ENCODE data around the gene BEAN1.

The BEAN1 gene

GRCh38 chr16:66521951-66522771 lies 95.1 kb downstream of the BEAN1 start:
- no peak overlapping the region for H4K8ac ChIP-seq (ENCODE audit: low read depth, low read length)
- no peak overlapping the region for H2AFZ ChIP-seq (ENCODE audit: insufficient read depth, low read length, poor library complexity)
- H3K79me2 ChIP-seq (ENCODE audit: control insufficient read depth, insufficient read depth, low read length, poor library complexity): peaks cover under 1% of the 10 kb centered on the region
- H3K4ac ChIP-seq (ENCODE audit: low read depth, low read length): no peak overlapping the region
- H3K9me3 ChIP-seq (ENCODE audit: insufficient read depth, low read depth, low read length): peaks cover 2% of the 10 kb centered on the region
- no peak overlapping the region for H4K12ac ChIP-seq (ENCODE audit: low read depth, low read length)
- H2AK5ac ChIP-seq (ENCODE audit: low read length): no peak overlapping the region
- no peak overlapping the region for H3K27ac ChIP-seq (ENCODE audit: low read depth, low read length)
- H3K9ac ChIP-seq (ENCODE audit: low read length): no peak overlapping the region
- peak overlapping the region; percentile 26 for H2BK5ac ChIP-seq (ENCODE audit: low read depth, low read length, poor library complexity)
- no peaks in the 10 kb centered on the region for H3K27me3 ChIP-seq (ENCODE audit: insufficient read depth, low read length)
- peaks cover 9% of the 10 kb centered on the region for H3K79me1 ChIP-seq (ENCODE audit: low read length)
- H2BK120ac ChIP-seq (ENCODE audit: insufficient read depth, low read length, poor library complexity): no peak overlapping the region
- H3K14ac ChIP-seq (ENCODE audit: low read length): no peak overlapping the region
- peak; percentile 48 to 60 for DNase-seq
- no peak overlapping the region for H3K18ac ChIP-seq (ENCODE audit: low read length)
- WGBS (ENCODE audit: extremely low coverage, insufficient coverage, insufficient read length): no CpG with 5 or more reads among the region's 17 CpGs
- peaks cover 17 to 21% of the 10 kb centered on the region in 2 experiments for H3K4me1 ChIP-seq (ENCODE audit: control insufficient read depth in 1 of 2, insufficient read depth in 2 of 2, low read length in 2 of 2)
- no peak overlapping the region for H2BK12ac ChIP-seq (ENCODE audit: low read length)
- no peak overlapping the region for H3K4me3 ChIP-seq (ENCODE audit: low read depth, low read length)
- no peak overlapping the region for H3K23ac ChIP-seq (ENCODE audit: low read length)
- H4K91ac ChIP-seq (ENCODE audit: low read depth, low read length): no peak overlapping the region
- no peak overlapping the region for H3K4me2 ChIP-seq (ENCODE audit: low read length)
- H3K36me3 ChIP-seq (ENCODE audit: control insufficient read depth in 1 of 2, insufficient read depth in 2 of 2, low read length in 2 of 2): no peaks in the 10 kb centered on the region

- H3K4ac ChIP-seq (ENCODE audit: low read depth, low read length): no peak overlapping the region
- DNase-seq: no peak
- no peak overlapping the region for H2AFZ ChIP-seq (ENCODE audit: insufficient read depth, low read length, poor library complexity)
- H3K4me1 ChIP-seq (ENCODE audit: control insufficient read depth in 1 of 2, insufficient read depth in 2 of 2, low read length in 2 of 2): peaks cover 9 to 14% of the 10 kb centered on the region in 2 experiments
- no peak overlapping the region for H3K14ac ChIP-seq (ENCODE audit: low read length)
- no peak overlapping the region for H4K8ac ChIP-seq (ENCODE audit: low read depth, low read length)
- peaks cover 2% of the 10 kb centered on the region for H3K9me3 ChIP-seq (ENCODE audit: insufficient read depth, low read depth, low read length)
- H3K18ac ChIP-seq (ENCODE audit: low read length): no peak overlapping the region
- H3K9ac ChIP-seq (ENCODE audit: low read length): no peak overlapping the region
- H2BK5ac ChIP-seq (ENCODE audit: low read depth, low read length, poor library complexity): no peak overlapping the region
- no CpG with 5 or more reads among the region's 11 CpGs for WGBS (ENCODE audit: extremely low coverage, insufficient coverage, insufficient read length)
- H4K12ac ChIP-seq (ENCODE audit: low read depth, low read length): no peak overlapping the region
- no peaks in the 10 kb centered on the region for H3K79me2 ChIP-seq (ENCODE audit: control insufficient read depth, insufficient read depth, low read length, poor library complexity)
- H3K36me3 ChIP-seq (ENCODE audit: control insufficient read depth in 1 of 2, insufficient read depth in 2 of 2, low read length in 2 of 2): no peaks in the 10 kb centered on the region
- no peak overlapping the region for H4K91ac ChIP-seq (ENCODE audit: low read depth, low read length)
- H3K27me3 ChIP-seq (ENCODE audit: insufficient read depth, low read length): no peaks in the 10 kb centered on the region
- peaks cover 4% of the 10 kb centered on the region for H3K79me1 ChIP-seq (ENCODE audit: low read length)
- H2AK5ac ChIP-seq (ENCODE audit: low read length): no peak overlapping the region
- H3K4me2 ChIP-seq (ENCODE audit: low read length): no peak overlapping the region
- H2BK120ac ChIP-seq (ENCODE audit: insufficient read depth, low read length, poor library complexity): no peak overlapping the region
- no peak overlapping the region for H3K23ac ChIP-seq (ENCODE audit: low read length)
- no peak overlapping the region for H3K27ac ChIP-seq (ENCODE audit: low read depth, low read length)
- no peak overlapping the region for H3K4me3 ChIP-seq (ENCODE audit: low read depth, low read length)
- no peak overlapping the region for H2BK12ac ChIP-seq (ENCODE audit: low read length)
These were observed 95.9 kb downstream of the BEAN1 start for GRCh38 chr16:66522816-66523590.

GRCh38 chr16:66523861-66524354 lies 96.8 kb downstream of the BEAN1 start:
- Histone ChIP-seq H3K36me3 (ENCODE audit: control insufficient read depth in 1 of 2, insufficient read depth in 2 of 2, low read length in 2 of 2) (peaks cover 4% of the 10 kb centered on the region in 2 experiments), H4K8ac (ENCODE audit: low read depth, low read length) (no peak overlapping the region), H4K91ac (ENCODE audit: low read depth, low read length) (no peak overlapping the region), H3K9ac (ENCODE audit: low read length) (no peak overlapping the region), H3K4me3 (ENCODE audit: low read depth, low read length) (no peak overlapping the region), H2BK12ac (ENCODE audit: low read length) (no peak overlapping the region), H2AK5ac (ENCODE audit: low read length) (no peak overlapping the region), H3K23ac (ENCODE audit: low read length) (no peak overlapping the region), H3K4ac (ENCODE audit: low read depth, low read length) (no peak overlapping the region), H3K14ac (ENCODE audit: low read length) (no peak overlapping the region), H2BK120ac (ENCODE audit: insufficient read depth, low read length, poor library complexity) (no peak overlapping the region), H4K12ac (ENCODE audit: low read depth, low read length) (no peak overlapping the region), H3K18ac (ENCODE audit: low read length) (no peak overlapping the region), H3K27ac (ENCODE audit: low read depth, low read length) (no peak overlapping the region), H3K79me1 (ENCODE audit: low read length) (peaks cover 4% of the 10 kb centered on the region), H2BK5ac (ENCODE audit: low read depth, low read length, poor library complexity) (no peak overlapping the region), H3K79me2 (ENCODE audit: control insufficient read depth, insufficient read depth, low read length, poor library complexity) (no peaks in the 10 kb centered on the region), H2AFZ (ENCODE audit: insufficient read depth, low read length, poor library complexity) (no peak overlapping the region), H3K4me1 (ENCODE audit: control insufficient read depth in 1 of 2, insufficient read depth in 2 of 2, low read length in 2 of 2) (peaks cover 9 to 14% of the 10 kb centered on the region in 2 experiments), H3K9me3 (ENCODE audit: insufficient read depth, low read depth, low read length) (peaks cover 2% of the 10 kb centered on the region), H3K4me2 (ENCODE audit: low read length) (no peak overlapping the region), H3K27me3 (ENCODE audit: insufficient read depth, low read length) (no peaks in the 10 kb centered on the region)
- DNase-seq: no peak
- no CpG with 5 or more reads among the region's 9 CpGs for WGBS (ENCODE audit: extremely low coverage, insufficient coverage, insufficient read length)

GRCh38 chr16:66524601-66525164 lies 97.6 kb downstream of the BEAN1 start:
- H3K4ac ChIP-seq (ENCODE audit: low read depth, low read length): no peak overlapping the region
- no peak overlapping the region for H2AK5ac ChIP-seq (ENCODE audit: low read length)
- no CpG with 5 or more reads among the region's 6 CpGs for WGBS (ENCODE audit: extremely low coverage, insufficient coverage, insufficient read length)
- H4K91ac ChIP-seq (ENCODE audit: low read depth, low read length): no peak overlapping the region
- H3K36me3 ChIP-seq (ENCODE audit: control insufficient read depth in 1 of 2, insufficient read depth in 2 of 2, low read length in 2 of 2): peaks cover 4% of the 10 kb centered on the region in 2 experiments
- H2BK12ac ChIP-seq (ENCODE audit: low read length): no peak overlapping the region
- H3K9me3 ChIP-seq (ENCODE audit: insufficient read depth, low read depth, low read length): peaks cover under 1% of the 10 kb centered on the region
- H3K14ac ChIP-seq (ENCODE audit: low read length): no peak overlapping the region
- H3K9ac ChIP-seq (ENCODE audit: low read length): no peak overlapping the region
- H3K79me1 ChIP-seq (ENCODE audit: low read length): peaks cover 4% of the 10 kb centered on the region
- no peak overlapping the region for H2BK120ac ChIP-seq (ENCODE audit: insufficient read depth, low read length, poor library complexity)
- H3K4me2 ChIP-seq (ENCODE audit: low read length): no peak overlapping the region
- no peaks in the 10 kb centered on the region for H3K79me2 ChIP-seq (ENCODE audit: control insufficient read depth, insufficient read depth, low read length, poor library complexity)
- no peak for DNase-seq
- no peak overlapping the region for H2BK5ac ChIP-seq (ENCODE audit: low read depth, low read length, poor library complexity)
- no peaks in the 10 kb centered on the region for H3K27me3 ChIP-seq (ENCODE audit: insufficient read depth, low read length)
- H3K4me3 ChIP-seq (ENCODE audit: low read depth, low read length): no peak overlapping the region
- no peak overlapping the region for H4K12ac ChIP-seq (ENCODE audit: low read depth, low read length)
- no peak overlapping the region for H3K27ac ChIP-seq (ENCODE audit: low read depth, low read length)
- H3K18ac ChIP-seq (ENCODE audit: low read length): no peak overlapping the region
- H3K4me1 ChIP-seq (ENCODE audit: control insufficient read depth in 1 of 2, insufficient read depth in 2 of 2, low read length in 2 of 2): peaks cover 9 to 11% of the 10 kb centered on the region in 2 experiments
- no peak overlapping the region for H4K8ac ChIP-seq (ENCODE audit: low read depth, low read length)
- no peak overlapping the region for H2AFZ ChIP-seq (ENCODE audit: insufficient read depth, low read length, poor library complexity)
- H3K23ac ChIP-seq (ENCODE audit: low read length): no peak overlapping the region
